WTC11 (cell line): ENCODE data around the gene SALL4. TPM values are rescaled to one million over a fixed set of nuclear protein-coding genes. Genes with fewer than 3 reads are reported as not detected.

Experiments used
- ATAC-seq: fragments of 200-7000 bp; cut with Tn5 transposase; 2 replicates; pipeline ENCODE4 v1.10.0; 2021; ENCODE audit warnings: mild to moderate bottlenecking, moderate library complexity
- CTCF ChIA-PET: fragments of 300-600 bp; sonication (Branson Sonifier 250); formaldehyde crosslinking; loops from one replicate; lab custom pipeline; 2021; ENCODE audit warnings: antibody characterized with exemption; lab: Charles Lee
- POLR2A ChIA-PET: fragments of 350-600 bp; sonication (Branson Sonifier 250); formaldehyde crosslinking; loops from one replicate; lab custom pipeline; 2021; ENCODE audit warnings: antibody characterized with exemption; lab: Charles Lee
- DNase-seq: peaks from one replicate; pipeline ENCODE4 v3.0.0; 2021; ENCODE audit warnings: low spot score
- H3K27ac Mint-ChIP-seq: 2 replicates; pipeline ENCODE4 v1.8.0; 2021; ENCODE audit warnings: mixed read lengths
- H3K27me3 Mint-ChIP-seq: 2 replicates; pipeline ENCODE4 v1.8.0; 2021; ENCODE audit warnings: low read depth, mild to moderate bottlenecking, moderate library complexity, mixed read lengths
- H3K36me3 Mint-ChIP-seq: 2 replicates; pipeline ENCODE4 v1.8.0; 2021; ENCODE audit warnings: mixed read lengths
- H3K4me1 Mint-ChIP-seq: 2 replicates; pipeline ENCODE4 v1.8.0; 2022; ENCODE audit warnings: mixed read lengths
- H3K4me3 Mint-ChIP-seq: 2 replicates; pipeline ENCODE4 v1.8.0; 2021; ENCODE audit warnings: mild to moderate bottlenecking, moderate library complexity, mixed read lengths
- H3K9me3 Mint-ChIP-seq: 2 replicates; pipeline ENCODE4 v1.8.0; 2021; ENCODE audit warnings: mixed read lengths
- CREM ChIP-seq: sonication (generic); formaldehyde crosslinking; IDR thresholded peaks from 2 replicates; pipeline ENCODE4 v1.8.1; 2022; ENCODE audit warnings: mild to moderate bottlenecking, missing genetic modification reagents, moderate library complexity
- EMX1 ChIP-seq: fragments of 250-450 bp; sonication (Bioruptor Pico); IDR thresholded peaks from 2 replicates; pipeline ENCODE4 v1.8.0; 2021; ENCODE audit warnings: mild to moderate bottlenecking
- ESRRA ChIP-seq: sonication (generic); formaldehyde crosslinking; IDR thresholded peaks from 2 replicates; pipeline ENCODE4 v1.8.1; 2022; ENCODE audit warnings: mild to moderate bottlenecking, missing genetic modification reagents, borderline replicate concordance
- GTF2I ChIP-seq: fragments of 250-450 bp; sonication (Bioruptor Pico); conservative IDR thresholded peaks from 2 replicates; pipeline ENCODE4 v1.4.0; 2021; ENCODE audit warnings: mild to moderate bottlenecking
- HMGA2 ChIP-seq: fragments of 250-450 bp; sonication (Bioruptor Pico); IDR thresholded peaks from 2 replicates; pipeline ENCODE4 v1.4.0; 2021; ENCODE audit warnings: mild to moderate bottlenecking, moderate library complexity
- JUN ChIP-seq: sonication (generic); formaldehyde crosslinking; IDR thresholded peaks from 2 replicates; pipeline ENCODE4 v1.8.0; 2023; ENCODE audit warnings: mild to moderate bottlenecking, missing genetic modification reagents
- NFE2L1 ChIP-seq: sonication (generic); formaldehyde crosslinking; IDR thresholded peaks from 2 replicates; pipeline ENCODE4 v1.8.1; 2023; ENCODE audit warnings: missing genetic modification reagents
- NR1H2 ChIP-seq: sonication (generic); formaldehyde crosslinking; IDR thresholded peaks from 2 replicates; pipeline ENCODE4 v1.9.0; 2021; ENCODE audit warnings: mild to moderate bottlenecking, moderate library complexity, missing genetic modification reagents
- SMAD4 ChIP-seq: sonication (generic); formaldehyde crosslinking; IDR thresholded peaks from 2 replicates; pipeline ENCODE4 v1.8.0; 2022; ENCODE audit warnings: mild to moderate bottlenecking, missing genetic modification reagents
- ZBTB21 ChIP-seq: sonication (generic); formaldehyde crosslinking; IDR thresholded peaks from 2 replicates; pipeline ENCODE4 v1.8.1; 2023; ENCODE audit warnings: mild to moderate bottlenecking, missing genetic modification reagents, borderline replicate concordance
- total RNA-seq: library from RNA; stranded (reverse); gene quantifications from 3 replicates; pipeline ENCODE4 v1.2.3, GENCODE V29; 2021
- TF ChIP-seq, protein P1 (sequence below): fragments of 250-450 bp; sonication (Bioruptor Pico); IDR thresholded peaks from 2 replicates; pipeline ENCODE4 v2.1.2; 2022; ENCODE audit warnings: mild to moderate bottlenecking, moderate library complexity
- TF ChIP-seq, protein P2 (sequence below): sonication (generic); formaldehyde crosslinking; IDR thresholded peaks from 2 replicates; pipeline ENCODE4 v1.8.1; 2023; ENCODE audit warnings: mild to moderate bottlenecking, moderate library complexity, missing genetic modification reagents
- TF ChIP-seq, protein P3 (sequence below): sonication (generic); formaldehyde crosslinking; IDR thresholded peaks from 2 replicates; pipeline ENCODE4 v1.8.0; 2022; ENCODE audit warnings: mild to moderate bottlenecking, missing genetic modification reagents
- TF ChIP-seq, protein P4 (sequence below): fragments of 250-450 bp; sonication (Bioruptor Pico); IDR thresholded peaks from 2 replicates; pipeline ENCODE4 v1.9.0; 2021; ENCODE audit warnings: mild to moderate bottlenecking
- TF ChIP-seq, protein P5 (sequence below): sonication (generic); formaldehyde crosslinking; IDR thresholded peaks from 2 replicates; pipeline ENCODE4 v1.8.0; 2023; ENCODE audit warnings: mild to moderate bottlenecking, missing genetic modification reagents
- TF ChIP-seq, protein P6 (sequence below): fragments of 250-450 bp; sonication (Bioruptor Pico); conservative IDR thresholded peaks from 2 replicates; pipeline ENCODE4 v1.9.0; 2021; ENCODE audit warnings: mild to moderate bottlenecking
- TF ChIP-seq, protein P7 (sequence below): sonication (generic); formaldehyde crosslinking; conservative IDR thresholded peaks from 2 replicates; pipeline ENCODE4 v1.8.1; 2022; ENCODE audit warnings: mild to moderate bottlenecking, missing genetic modification reagents
- TF ChIP-seq, protein P8 (sequence below): sonication (generic); formaldehyde crosslinking; conservative IDR thresholded peaks from 2 replicates; pipeline ENCODE4 v1.8.1; 2023; ENCODE audit warnings: mild to moderate bottlenecking, low read depth, missing genetic modification reagents, moderate library complexity
- TF ChIP-seq, protein P9 (sequence below): sonication (generic); formaldehyde crosslinking; IDR thresholded peaks from 2 replicates; pipeline ENCODE4 v1.8.1; 2023; ENCODE audit warnings: mild to moderate bottlenecking, missing genetic modification reagents, borderline replicate concordance

Gene SALL4
- total RNA-seq, 1 experiment from 2014 or later, result 156 TPM

DNA sequence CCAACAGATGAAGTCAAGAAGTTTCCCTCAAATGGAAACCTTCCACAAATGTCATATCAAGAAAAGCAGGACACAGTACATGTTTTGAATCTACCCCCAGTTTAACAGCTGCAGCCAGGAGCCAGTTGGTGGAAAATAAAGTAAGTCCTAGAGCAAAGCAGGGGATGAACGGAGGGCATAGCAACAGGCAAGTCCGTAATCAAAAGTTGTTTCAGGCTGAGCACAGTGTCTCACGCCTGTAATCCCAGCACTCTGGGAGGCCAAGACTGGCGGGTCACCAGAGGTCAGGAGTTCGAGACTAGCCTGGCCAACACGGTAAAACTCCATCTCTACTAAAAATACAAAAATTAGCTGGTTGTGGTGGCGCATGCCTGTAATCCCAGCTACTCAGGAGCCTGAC, 2.4 kb upstream of the SALL4 start:
- peaks cover 9% of the 10 kb centered on the region for H3K4me1 Mint-ChIP-seq
- DNase-seq (no peak), ATAC-seq (no peak)
- no peaks in the 10 kb centered on the region for H3K9me3 Mint-ChIP-seq
- H3K27me3 Mint-ChIP-seq, result no peaks in the 10 kb centered on the region; the same call in 1 of the 2 replicates
- H3K36me3 Mint-ChIP-seq, result 0 out of 2 replicates have a peak, but pooled peaks cover 2% of the 10 kb centered on the region
- H3K4me3 Mint-ChIP-seq, result no peak overlapping the region
- ChIA-PET CTCF (no interaction called here), POLR2A (interaction anchor here (0.5 kb wide), 1 partner anchor 10 kb away, joined by 3 read pairs; no protein-coding TSS in a partner anchor)
- H3K27ac Mint-ChIP-seq, result no peak overlapping the region
- TF ChIP-seq CREM (CRISPR knock-in tag) (no peak), EMX1 (CRISPR knock-in tag) (no peak), SMAD4 (CRISPR knock-in tag) (no peak), ZBTB21 (CRISPR knock-in tag) (no peak), ESRRA (CRISPR knock-in tag) (no peak), NFE2L1 (CRISPR knock-in tag) (no peak), NR1H2 (no peak), GTF2I (CRISPR knock-in tag) (no peak), JUN (CRISPR knock-in tag) (no peak), HMGA2 (CRISPR knock-in tag) (no peak)
- TF ChIP-seq, protein P1, sequence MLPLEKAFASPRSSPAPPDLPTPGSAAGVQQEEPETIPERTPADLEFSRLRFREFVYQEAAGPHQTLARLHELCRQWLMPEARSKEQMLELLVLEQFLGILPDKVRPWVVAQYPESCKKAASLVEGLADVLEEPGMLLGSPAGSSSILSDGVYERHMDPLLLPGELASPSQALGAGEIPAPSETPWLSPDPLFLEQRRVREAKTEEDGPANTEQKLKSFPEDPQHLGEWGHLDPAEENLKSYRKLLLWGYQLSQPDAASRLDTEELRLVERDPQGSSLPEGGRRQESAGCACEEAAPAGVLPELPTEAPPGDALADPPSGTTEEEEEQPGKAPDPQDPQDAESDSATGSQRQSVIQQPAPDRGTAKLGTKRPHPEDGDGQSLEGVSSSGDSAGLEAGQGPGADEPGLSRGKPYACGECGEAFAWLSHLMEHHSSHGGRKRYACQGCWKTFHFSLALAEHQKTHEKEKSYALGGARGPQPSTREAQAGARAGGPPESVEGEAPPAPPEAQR, result no peak
- TF ChIP-seq, protein P2, sequence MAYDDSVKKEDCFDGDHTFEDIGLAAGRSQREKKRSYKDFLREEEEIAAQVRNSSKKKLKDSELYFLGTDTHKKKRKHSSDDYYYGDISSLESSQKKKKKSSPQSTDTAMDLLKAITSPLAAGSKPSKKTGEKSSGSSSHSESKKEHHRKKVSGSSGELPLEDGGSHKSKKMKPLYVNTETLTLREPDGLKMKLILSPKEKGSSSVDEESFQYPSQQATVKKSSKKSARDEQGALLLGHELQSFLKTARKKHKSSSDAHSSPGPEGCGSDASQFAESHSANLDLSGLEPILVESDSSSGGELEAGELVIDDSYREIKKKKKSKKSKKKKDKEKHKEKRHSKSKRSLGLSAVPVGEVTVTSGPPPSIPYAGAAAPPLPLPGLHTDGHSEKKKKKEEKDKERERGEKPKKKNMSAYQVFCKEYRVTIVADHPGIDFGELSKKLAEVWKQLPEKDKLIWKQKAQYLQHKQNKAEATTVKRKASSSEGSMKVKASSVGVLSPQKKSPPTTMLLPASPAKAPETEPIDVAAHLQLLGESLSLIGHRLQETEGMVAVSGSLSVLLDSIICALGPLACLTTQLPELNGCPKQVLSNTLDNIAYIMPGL (CRISPR knock-in tag), result no peak
- TF ChIP-seq, protein P3, sequence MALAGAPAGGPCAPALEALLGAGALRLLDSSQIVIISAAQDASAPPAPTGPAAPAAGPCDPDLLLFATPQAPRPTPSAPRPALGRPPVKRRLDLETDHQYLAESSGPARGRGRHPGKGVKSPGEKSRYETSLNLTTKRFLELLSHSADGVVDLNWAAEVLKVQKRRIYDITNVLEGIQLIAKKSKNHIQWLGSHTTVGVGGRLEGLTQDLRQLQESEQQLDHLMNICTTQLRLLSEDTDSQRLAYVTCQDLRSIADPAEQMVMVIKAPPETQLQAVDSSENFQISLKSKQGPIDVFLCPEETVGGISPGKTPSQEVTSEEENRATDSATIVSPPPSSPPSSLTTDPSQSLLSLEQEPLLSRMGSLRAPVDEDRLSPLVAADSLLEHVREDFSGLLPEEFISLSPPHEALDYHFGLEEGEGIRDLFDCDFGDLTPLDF (CRISPR knock-in tag), result no peak
- TF ChIP-seq, protein P4, sequence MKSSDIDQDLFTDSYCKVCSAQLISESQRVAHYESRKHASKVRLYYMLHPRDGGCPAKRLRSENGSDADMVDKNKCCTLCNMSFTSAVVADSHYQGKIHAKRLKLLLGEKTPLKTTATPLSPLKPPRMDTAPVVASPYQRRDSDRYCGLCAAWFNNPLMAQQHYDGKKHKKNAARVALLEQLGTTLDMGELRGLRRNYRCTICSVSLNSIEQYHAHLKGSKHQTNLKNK (CRISPR knock-in tag), result no peak
- TF ChIP-seq, protein P5, sequence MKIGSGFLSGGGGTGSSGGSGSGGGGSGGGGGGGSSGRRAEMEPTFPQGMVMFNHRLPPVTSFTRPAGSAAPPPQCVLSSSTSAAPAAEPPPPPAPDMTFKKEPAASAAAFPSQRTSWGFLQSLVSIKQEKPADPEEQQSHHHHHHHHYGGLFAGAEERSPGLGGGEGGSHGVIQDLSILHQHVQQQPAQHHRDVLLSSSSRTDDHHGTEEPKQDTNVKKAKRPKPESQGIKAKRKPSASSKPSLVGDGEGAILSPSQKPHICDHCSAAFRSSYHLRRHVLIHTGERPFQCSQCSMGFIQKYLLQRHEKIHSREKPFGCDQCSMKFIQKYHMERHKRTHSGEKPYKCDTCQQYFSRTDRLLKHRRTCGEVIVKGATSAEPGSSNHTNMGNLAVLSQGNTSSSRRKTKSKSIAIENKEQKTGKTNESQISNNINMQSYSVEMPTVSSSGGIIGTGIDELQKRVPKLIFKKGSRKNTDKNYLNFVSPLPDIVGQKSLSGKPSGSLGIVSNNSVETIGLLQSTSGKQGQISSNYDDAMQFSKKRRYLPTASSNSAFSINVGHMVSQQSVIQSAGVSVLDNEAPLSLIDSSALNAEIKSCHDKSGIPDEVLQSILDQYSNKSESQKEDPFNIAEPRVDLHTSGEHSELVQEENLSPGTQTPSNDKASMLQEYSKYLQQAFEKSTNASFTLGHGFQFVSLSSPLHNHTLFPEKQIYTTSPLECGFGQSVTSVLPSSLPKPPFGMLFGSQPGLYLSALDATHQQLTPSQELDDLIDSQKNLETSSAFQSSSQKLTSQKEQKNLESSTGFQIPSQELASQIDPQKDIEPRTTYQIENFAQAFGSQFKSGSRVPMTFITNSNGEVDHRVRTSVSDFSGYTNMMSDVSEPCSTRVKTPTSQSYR, result no peak
- TF ChIP-seq, protein P6, sequence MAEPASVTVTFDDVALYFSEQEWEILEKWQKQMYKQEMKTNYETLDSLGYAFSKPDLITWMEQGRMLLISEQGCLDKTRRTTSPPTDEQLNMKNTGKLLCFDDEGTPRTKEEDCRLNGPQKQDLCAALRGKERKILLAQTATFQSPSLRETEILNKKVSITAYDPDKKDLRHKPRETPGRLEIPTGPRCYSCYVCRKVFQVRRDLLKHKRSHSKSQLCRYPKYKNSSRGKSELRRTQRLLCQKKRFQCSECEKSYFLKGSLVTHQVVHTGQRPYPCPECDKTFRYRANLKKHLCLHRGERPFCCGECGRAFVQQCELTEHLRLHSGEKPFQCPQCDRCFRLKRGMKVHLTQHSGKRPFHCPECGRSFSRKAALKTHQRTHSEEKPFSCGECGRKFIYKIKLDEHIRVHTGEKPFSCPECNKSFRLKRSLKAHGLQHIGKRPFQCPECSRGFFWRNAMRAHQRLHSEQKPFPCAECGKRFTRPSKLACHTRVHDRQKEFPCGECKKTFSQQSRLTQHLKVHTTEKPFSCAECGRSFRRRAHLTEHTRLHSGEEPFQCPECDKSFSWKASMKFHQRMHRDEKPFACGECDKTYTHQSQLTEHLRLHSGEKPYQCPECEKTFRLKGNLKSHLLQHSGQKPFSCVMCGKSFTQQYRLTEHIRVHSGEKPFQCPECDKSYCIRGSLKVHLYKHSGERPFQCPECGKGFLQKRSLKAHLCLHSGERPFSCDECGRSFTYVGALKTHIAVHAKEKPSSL (CRISPR knock-in tag), result no peak
- TF ChIP-seq, protein P7, sequence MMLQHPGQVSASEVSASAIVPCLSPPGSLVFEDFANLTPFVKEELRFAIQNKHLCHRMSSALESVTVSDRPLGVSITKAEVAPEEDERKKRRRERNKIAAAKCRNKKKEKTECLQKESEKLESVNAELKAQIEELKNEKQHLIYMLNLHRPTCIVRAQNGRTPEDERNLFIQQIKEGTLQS (CRISPR knock-in tag), result no peak
- TF ChIP-seq, protein P8, sequence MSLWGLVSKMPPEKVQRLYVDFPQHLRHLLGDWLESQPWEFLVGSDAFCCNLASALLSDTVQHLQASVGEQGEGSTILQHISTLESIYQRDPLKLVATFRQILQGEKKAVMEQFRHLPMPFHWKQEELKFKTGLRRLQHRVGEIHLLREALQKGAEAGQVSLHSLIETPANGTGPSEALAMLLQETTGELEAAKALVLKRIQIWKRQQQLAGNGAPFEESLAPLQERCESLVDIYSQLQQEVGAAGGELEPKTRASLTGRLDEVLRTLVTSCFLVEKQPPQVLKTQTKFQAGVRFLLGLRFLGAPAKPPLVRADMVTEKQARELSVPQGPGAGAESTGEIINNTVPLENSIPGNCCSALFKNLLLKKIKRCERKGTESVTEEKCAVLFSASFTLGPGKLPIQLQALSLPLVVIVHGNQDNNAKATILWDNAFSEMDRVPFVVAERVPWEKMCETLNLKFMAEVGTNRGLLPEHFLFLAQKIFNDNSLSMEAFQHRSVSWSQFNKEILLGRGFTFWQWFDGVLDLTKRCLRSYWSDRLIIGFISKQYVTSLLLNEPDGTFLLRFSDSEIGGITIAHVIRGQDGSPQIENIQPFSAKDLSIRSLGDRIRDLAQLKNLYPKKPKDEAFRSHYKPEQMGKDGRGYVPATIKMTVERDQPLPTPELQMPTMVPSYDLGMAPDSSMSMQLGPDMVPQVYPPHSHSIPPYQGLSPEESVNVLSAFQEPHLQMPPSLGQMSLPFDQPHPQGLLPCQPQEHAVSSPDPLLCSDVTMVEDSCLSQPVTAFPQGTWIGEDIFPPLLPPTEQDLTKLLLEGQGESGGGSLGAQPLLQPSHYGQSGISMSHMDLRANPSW (CRISPR knock-in tag), result no peak
- TF ChIP-seq, protein P9, sequence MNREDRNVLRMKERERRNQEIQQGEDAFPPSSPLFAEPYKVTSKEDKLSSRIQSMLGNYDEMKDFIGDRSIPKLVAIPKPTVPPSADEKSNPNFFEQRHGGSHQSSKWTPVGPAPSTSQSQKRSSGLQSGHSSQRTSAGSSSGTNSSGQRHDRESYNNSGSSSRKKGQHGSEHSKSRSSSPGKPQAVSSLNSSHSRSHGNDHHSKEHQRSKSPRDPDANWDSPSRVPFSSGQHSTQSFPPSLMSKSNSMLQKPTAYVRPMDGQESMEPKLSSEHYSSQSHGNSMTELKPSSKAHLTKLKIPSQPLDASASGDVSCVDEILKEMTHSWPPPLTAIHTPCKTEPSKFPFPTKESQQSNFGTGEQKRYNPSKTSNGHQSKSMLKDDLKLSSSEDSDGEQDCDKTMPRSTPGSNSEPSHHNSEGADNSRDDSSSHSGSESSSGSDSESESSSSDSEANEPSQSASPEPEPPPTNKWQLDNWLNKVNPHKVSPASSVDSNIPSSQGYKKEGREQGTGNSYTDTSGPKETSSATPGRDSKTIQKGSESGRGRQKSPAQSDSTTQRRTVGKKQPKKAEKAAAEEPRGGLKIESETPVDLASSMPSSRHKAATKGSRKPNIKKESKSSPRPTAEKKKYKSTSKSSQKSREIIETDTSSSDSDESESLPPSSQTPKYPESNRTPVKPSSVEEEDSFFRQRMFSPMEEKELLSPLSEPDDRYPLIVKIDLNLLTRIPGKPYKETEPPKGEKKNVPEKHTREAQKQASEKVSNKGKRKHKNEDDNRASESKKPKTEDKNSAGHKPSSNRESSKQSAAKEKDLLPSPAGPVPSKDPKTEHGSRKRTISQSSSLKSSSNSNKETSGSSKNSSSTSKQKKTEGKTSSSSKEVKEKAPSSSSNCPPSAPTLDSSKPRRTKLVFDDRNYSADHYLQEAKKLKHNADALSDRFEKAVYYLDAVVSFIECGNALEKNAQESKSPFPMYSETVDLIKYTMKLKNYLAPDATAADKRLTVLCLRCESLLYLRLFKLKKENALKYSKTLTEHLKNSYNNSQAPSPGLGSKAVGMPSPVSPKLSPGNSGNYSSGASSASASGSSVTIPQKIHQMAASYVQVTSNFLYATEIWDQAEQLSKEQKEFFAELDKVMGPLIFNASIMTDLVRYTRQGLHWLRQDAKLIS (CRISPR knock-in tag), result no peak
